H1 (cell line): ENCODE data around the gene PPM1M. TPM values are rescaled to one million over a fixed set of nuclear protein-coding genes. Genes with fewer than 3 reads are reported as not detected.

Source experiments
- CTCF ChIA-PET: fragments of 300-600 bp; sonication (Branson Sonifier 250); formaldehyde crosslinking; loops from one replicate; lab custom pipeline; 2021; ENCODE audit not compliant: partially characterized antibody; lab: Charles Lee
- POLR2A ChIA-PET: fragments of 300-600 bp; sonication (Branson Sonifier 250); formaldehyde crosslinking; loops from one replicate; lab custom pipeline; 2021; ENCODE audit warnings: inconsistent platforms; ENCODE audit not compliant: partially characterized antibody; lab: Charles Lee
- DNase-seq, 2 experiments: peaks; one replicate each; pipeline versions ENCODE4 v3.0.0 to v3.0.0-alpha.2; 2010 to 2022; ENCODE audit warnings: low spot score in 2 of 2, low read depth in 1 of 2, mixed read lengths in 1 of 2
- FAIRE-seq: peaks from 2 replicates; lab custom pipeline; 2011; peaks lifted over from hg19 to GRCh38; lab: Jason Lieb, UNC
- H2AFZ ChIP-seq: 2 replicates; pipeline ENCODE4 v1.8.1; 2012; ENCODE audit warnings: low read length, inconsistent platforms
- H2AK5ac ChIP-seq: 2 replicates; pipeline ENCODE4 v1.6.1; 2013; ENCODE audit warnings: low read depth, low read length
- H2BK120ac ChIP-seq: replicated peaks from 2 replicates; pipeline ENCODE3; 2013; ENCODE audit warnings: low read depth, low read length, inconsistent platforms
- H2BK12ac ChIP-seq: 2 replicates; pipeline ENCODE4 v1.6.1; 2013; ENCODE audit warnings: low read depth, low read length
- H2BK15ac ChIP-seq: 2 replicates; pipeline ENCODE4 v1.6.1; 2013; ENCODE audit warnings: low read length
- H2BK20ac ChIP-seq: 2 replicates; pipeline ENCODE4 v1.6.1; 2013; ENCODE audit warnings: low read length
- H2BK5ac ChIP-seq: 2 replicates; pipeline ENCODE4 v1.6.1; 2013; ENCODE audit warnings: low read depth, low read length
- H3K14ac ChIP-seq: 2 replicates; pipeline ENCODE4 v1.6.1; 2013; ENCODE audit warnings: inconsistent platforms; ENCODE audit not compliant: insufficient read length
- H3K18ac ChIP-seq: 2 replicates; pipeline ENCODE4 v1.6.1; 2013; ENCODE audit warnings: low read length; ENCODE audit errors: extremely low read depth
- H3K23ac ChIP-seq: 2 replicates; pipeline ENCODE4 v1.6.1; 2013; ENCODE audit warnings: inconsistent platforms; ENCODE audit not compliant: insufficient read length
- H3K23me2 ChIP-seq: 2 replicates; pipeline ENCODE4 v1.6.1; 2013; ENCODE audit warnings: low read depth, low read length
- H3K27ac ChIP-seq: 2 replicates; pipeline ENCODE4 v1.6.1; 2011; ENCODE audit warnings: low read depth, low read length, inconsistent platforms
- H3K27me3 ChIP-seq, 4 experiments: replicated peaks in 1 of 4; 1 replicate in 1 of 4; 2 replicates in 3 of 4; pipeline versions ENCODE4 v1.6.1 to v1.8.1; 2011 to 2013; ENCODE audit warnings: low read length in 3 of 4, mild to moderate bottlenecking in 3 of 4, inconsistent platforms in 2 of 4, mixed read lengths in 2 of 4, moderate library complexity in 1 of 4; ENCODE audit not compliant: control insufficient read depth in 3 of 4, insufficient read depth in 3 of 4; ENCODE audit errors: extremely low read depth in 1 of 4
- H3K36me3 ChIP-seq, 4 experiments: 2 replicates each; pipeline versions ENCODE4 v1.6.1 to v1.8.1; 2011 to 2013; ENCODE audit warnings: mild to moderate bottlenecking in 4 of 4, low read length in 3 of 4, moderate library complexity in 2 of 4, control low read depth in 1 of 4, inconsistent platforms in 1 of 4; ENCODE audit not compliant: insufficient read depth in 4 of 4, control insufficient read depth in 2 of 4
- H3K4ac ChIP-seq: replicated peaks from 2 replicates; pipeline ENCODE3; 2013; ENCODE audit warnings: low read length, low read depth, mixed read lengths, inconsistent platforms; ENCODE audit not compliant: insufficient read length
- H3K4me1 ChIP-seq, 4 experiments: replicated peaks in 1 of 4; 1 replicate in 1 of 4; 2 replicates in 3 of 4; pipeline versions ENCODE4 v1.6.1 to v1.8.1; 2011 to 2013; ENCODE audit warnings: low read length in 3 of 4, inconsistent platforms in 2 of 4, mixed read lengths in 1 of 4; ENCODE audit not compliant: insufficient read depth in 4 of 4, control insufficient read depth in 3 of 4
- H3K4me2 ChIP-seq, 2 experiments: 2 replicates each; pipeline versions ENCODE4 v1.6.1 to v1.8.1; 2011 to 2013; ENCODE audit warnings: low read depth in 2 of 2, low read length in 2 of 2, control low read depth in 1 of 2, inconsistent platforms in 1 of 2, mild to moderate bottlenecking in 1 of 2; ENCODE audit not compliant: insufficient read depth in 1 of 2
- H3K4me3 ChIP-seq, 4 experiments: fragments of 200-600, 300-600 bp in 1 of 4; sonication (generic), shearing (Covaris generic), sonication (Bioruptor Twin) in 1 of 4; 2 replicates each; pipeline versions ENCODE4 v1.5.1 to v1.8.1; 2011 to 2016; ENCODE audit warnings: low read length in 4 of 4, low read depth in 3 of 4, control low read depth in 2 of 4, inconsistent platforms in 2 of 4, mild to moderate bottlenecking in 2 of 4, mixed read lengths in 1 of 4, moderate library complexity in 1 of 4; ENCODE audit not compliant: insufficient read depth in 2 of 4; ENCODE audit errors: extremely low read depth in 1 of 4
- H3K56ac ChIP-seq: replicated peaks from 2 replicates; pipeline ENCODE3; 2013; ENCODE audit warnings: low read depth, mild to moderate bottlenecking, mixed read lengths, low read length, inconsistent platforms; ENCODE audit not compliant: insufficient read length
- H3K79me1 ChIP-seq: 2 replicates; pipeline ENCODE4 v1.6.1; 2013; ENCODE audit warnings: low read depth, low read length, control low read depth
- H3K79me2 ChIP-seq, 2 experiments: 2 replicates each; pipeline versions ENCODE4 v1.6.1 to v1.8.1; 2012 to 2013; ENCODE audit warnings: low read length in 2 of 2, mild to moderate bottlenecking in 2 of 2, inconsistent platforms in 1 of 2; ENCODE audit not compliant: insufficient read depth in 2 of 2, control insufficient read depth in 1 of 2
- H3K9ac ChIP-seq, 4 experiments: replicated peaks in 1 of 4; 1 replicate in 1 of 4; 2 replicates in 3 of 4; pipeline versions ENCODE4 v1.6.1 to v1.8.1; 2011 to 2013; ENCODE audit warnings: low read depth in 3 of 4, low read length in 3 of 4, control low read depth in 2 of 4, mild to moderate bottlenecking in 2 of 4, moderate library complexity in 2 of 4, inconsistent platforms in 1 of 4; ENCODE audit errors: extremely low read depth in 1 of 4
- H3K9me3 ChIP-seq, 2 experiments: 2 replicates each; pipeline versions ENCODE4 v1.6.1 to v1.8.1; 2012 to 2013; ENCODE audit warnings: mild to moderate bottlenecking in 2 of 2, moderate library complexity in 2 of 2, control low read depth in 1 of 2, inconsistent platforms in 1 of 2, low read depth in 1 of 2, low read length in 1 of 2, mixed read lengths in 1 of 2; ENCODE audit not compliant: insufficient read depth in 2 of 2
- H4K20me1 ChIP-seq, 2 experiments: replicated peaks in 1 of 2; 2 replicates each; pipeline versions ENCODE3 to v1.8.1; 2011 to 2013; ENCODE audit warnings: inconsistent platforms in 2 of 2, low read length in 2 of 2, mild to moderate bottlenecking in 1 of 2; ENCODE audit not compliant: insufficient read depth in 2 of 2, control insufficient read depth in 1 of 2
- H4K5ac ChIP-seq: 2 replicates; pipeline ENCODE4 v1.6.1; 2013; ENCODE audit warnings: low read length, low read depth, mixed read lengths, inconsistent platforms; ENCODE audit not compliant: insufficient read length
- H4K8ac ChIP-seq: 2 replicates; pipeline ENCODE4 v1.8.0; 2013; ENCODE audit warnings: mild to moderate bottlenecking, moderate library complexity, low read length, inconsistent platforms; ENCODE audit not compliant: insufficient read depth; ENCODE audit errors: extremely low read depth
- H4K91ac ChIP-seq: replicated peaks from 2 replicates; pipeline ENCODE3; 2013; ENCODE audit warnings: low read length, mixed read lengths, inconsistent platforms; ENCODE audit not compliant: insufficient read length
- ASH2L ChIP-seq: fragments of 200-600, 300-600 bp; sonication (generic); IDR thresholded peaks from one replicate; pipeline ENCODE4 v1.7.1; 2017; ENCODE audit warnings: low read length
- BCL11A ChIP-seq, 2 experiments: IDR thresholded peaks; one replicate each; pipeline ENCODE4 v1.6.1; 2011; ENCODE audit warnings: low read depth in 2 of 2, low read length in 2 of 2, mild to moderate bottlenecking in 2 of 2
- CBX5 ChIP-seq: fragments of 300-800, 300-1000 bp; sonication (generic); IDR thresholded peaks from 2 replicates; pipeline ENCODE4 v1.7.1; 2016; ENCODE audit warnings: antibody characterized with exemption, low read length, low read depth
- CHD2 ChIP-seq: IDR thresholded peaks from 2 replicates; pipeline ENCODE4 v1.6.1; 2012; ENCODE audit warnings: low read length, improper control_type of control experiment
- NRF1 ChIP-seq: IDR thresholded peaks from 2 replicates; pipeline ENCODE4 v1.6.1; 2011; ENCODE audit warnings: mild to moderate bottlenecking, low read depth, low read length, improper control_type of control experiment
- RAD21 ChIP-seq, 2 experiments: IDR thresholded peaks in 1 of 2; conservative IDR thresholded peaks in 1 of 2; 2 replicates each; pipeline ENCODE4 v1.6.1; 2011; ENCODE audit warnings: low read depth in 2 of 2, low read length in 2 of 2, improper control_type of control experiment in 1 of 2, inconsistent platforms in 1 of 2, mild to moderate bottlenecking in 1 of 2, moderate library complexity in 1 of 2
- SIN3A ChIP-seq, 2 experiments: IDR thresholded peaks in 1 of 2; conservative IDR thresholded peaks in 1 of 2; 2 replicates each; pipeline ENCODE4 v1.6.1; 2011 to 2012; ENCODE audit warnings: low read length in 2 of 2, improper control_type of control experiment in 1 of 2, low read depth in 1 of 2, mild to moderate bottlenecking in 1 of 2
- SP4 ChIP-seq: IDR thresholded peaks from 2 replicates; pipeline ENCODE4 v1.6.1; 2012; ENCODE audit warnings: low read length, inconsistent platforms
- TEAD4 ChIP-seq: IDR thresholded peaks from 2 replicates; pipeline ENCODE4 v1.6.1; 2012; ENCODE audit warnings: low read depth, low read length, inconsistent platforms, mixed read lengths
- YY1 ChIP-seq: IDR thresholded peaks from 2 replicates; pipeline ENCODE4 v1.6.1; 2011; ENCODE audit warnings: low read depth, mild to moderate bottlenecking, low read length
- WGBS, 2 experiments: shearing (Covaris generic) in 1 of 2; methylation state at CpG; one replicate each; pipeline versions ENCODE4 v1.1.6 to v1.1.7; 2013 to 2015; ENCODE audit warnings: low lambda C conversion rate in 2 of 2, mixed read lengths in 2 of 2, inconsistent platforms in 1 of 2, low coverage in 1 of 2, missing lambda C conversion rate in 1 of 2; ENCODE audit not compliant: insufficient replicate concordance in 2 of 2, insufficient coverage in 1 of 2, insufficient read length in 1 of 2; ENCODE audit errors: extremely low coverage in 1 of 2, missing lambda C conversion rate in 1 of 2; 5-methylcytosine and 5-hydroxymethylcytosine counted together
- polyA plus RNA-seq, 7 experiments: library from polyadenylated mRNA; depleted of rRNA in 3 of 7; stranded (reverse) in 5 of 7; unstranded in 2 of 7; fragments of >200 nt in 5 of 7; fragments of 200-250 nt in 2 of 7; gene quantifications; 1 replicate in 5 of 7; 2 replicates in 1 of 7; 4 replicates in 1 of 7; pipeline versions ENCODE4 v1.2.1 to v1.2.3, GENCODE V29; 2011 to 2013; ENCODE audit warnings: missing spikeins in 2 of 7, mixed read lengths in 2 of 7
- total RNA-seq: library from RNA; stranded (reverse); fragmentation: NEBNext Ultra II Directional; extraction: Animal tissue kit (Norgen Biotek cat#: 25700); gene quantifications from 2 replicates; pipeline ENCODE4 v1.2.1, GENCODE V29; 2021
- TF ChIP-seq, protein P1 (sequence below): IDR thresholded peaks from 2 replicates; pipeline ENCODE4 v1.6.1; 2011; ENCODE audit warnings: low read length, improper control_type of control experiment

Gene PPM1M
- total and polyA plus RNA-seq, 2 of the 8 experiments (the other 6 are each of a cell fraction or from before 2014, with no cell fraction given), result 5.2 to 6.3 TPM

- H4K20me1 ChIP-seq, result peaks cover 0 to 2% of the 10 kb centered on the region in 2 experiments
- no peak overlapping the region for H2BK120ac ChIP-seq
- H3K9ac ChIP-seq, result no peak overlapping the region
- DNase-seq, result no peak
- H3K23ac ChIP-seq, result no peak overlapping the region
- no peak overlapping the region for H3K56ac ChIP-seq
- no peaks in the 10 kb centered on the region for H3K79me1 ChIP-seq
- H2BK12ac ChIP-seq, result no peak overlapping the region
- peaks cover 11 to 34% (median 28%) of the 10 kb centered on the region in 4 experiments; a peak in 6 of 8 replicates for H3K36me3 ChIP-seq
- WGBS, 2 experiments, result 85% methylated on average over 13 of the region's 13 CpGs; no CpG with 5 or more reads in 1 of the 2 experiments
- H3K27ac ChIP-seq, result no peak overlapping the region
- no peak overlapping the region; the same call in 1 of the 2 replicates for H4K8ac ChIP-seq
- no peaks in the 10 kb centered on the region for H3K23me2 ChIP-seq
- H3K18ac ChIP-seq, result no peak overlapping the region
- no peak overlapping the region for H2BK5ac ChIP-seq
- no peaks in the 10 kb centered on the region for H3K27me3 ChIP-seq
- H3K4me1 ChIP-seq, result peaks cover 0 to 2% (median 0%) of the 10 kb centered on the region in 4 experiments; a peak in 2 of 7 replicates
- no peak overlapping the region for H2AFZ ChIP-seq
- CTCF ChIA-PET, result interaction anchor here (0.9 to 20.4 kb wide), 9 partner anchors 9 to 229 kb away, joined by 4 to 336 read pairs (median 4); partner anchors contain the start of genes TLR9 and TWF2
- no peak overlapping the region for H2BK15ac ChIP-seq
- H2BK20ac ChIP-seq, result no peak overlapping the region
- no peaks in the 10 kb centered on the region for H3K79me2 ChIP-seq
- H3K4me2 ChIP-seq, result no peak overlapping the region
- no peak overlapping the region for H3K4ac ChIP-seq
- POLR2A ChIA-PET, result interaction anchor here (0.7 to 1.5 kb wide), 5 partner anchors 11 to 215 kb away, joined by 3 to 4 read pairs (median 3); partner anchors contain the start of gene WDR82
- FAIRE-seq, result no peak
- no peaks in the 10 kb centered on the region for H3K9me3 ChIP-seq
- no peak overlapping the region for H4K5ac ChIP-seq
- H3K14ac ChIP-seq, result no peak overlapping the region
- H4K91ac ChIP-seq, result no peak overlapping the region
- H2AK5ac ChIP-seq, result no peak overlapping the region
- H3K4me3 ChIP-seq, result no peak overlapping the region
- TF ChIP-seq TEAD4 (no peak), NRF1 (no peak), CBX5 (no peak), ASH2L (no peak), YY1 (no peak), SIN3A (conservative IDR thresholded peaks at IDR 0.05 in 1 of 2, IDR thresholded peaks at IDR 0.05 in 1 of 2; ENCODE audit: low read depth in 1 of 2, low read length in 2 of 2) (no peak), BCL11A (IDR thresholded peaks at IDR 0.05; ENCODE audit: low read depth in 2 of 2, low read length in 2 of 2) (no peak), CHD2 (no peak), SP4 (no peak), RAD21 (IDR thresholded peaks at IDR 0.05 in 1 of 2, conservative IDR thresholded peaks at IDR 0.05 in 1 of 2; ENCODE audit: low read depth in 2 of 2, low read length in 2 of 2) (no peak)
- TF ChIP-seq, protein P1, sequence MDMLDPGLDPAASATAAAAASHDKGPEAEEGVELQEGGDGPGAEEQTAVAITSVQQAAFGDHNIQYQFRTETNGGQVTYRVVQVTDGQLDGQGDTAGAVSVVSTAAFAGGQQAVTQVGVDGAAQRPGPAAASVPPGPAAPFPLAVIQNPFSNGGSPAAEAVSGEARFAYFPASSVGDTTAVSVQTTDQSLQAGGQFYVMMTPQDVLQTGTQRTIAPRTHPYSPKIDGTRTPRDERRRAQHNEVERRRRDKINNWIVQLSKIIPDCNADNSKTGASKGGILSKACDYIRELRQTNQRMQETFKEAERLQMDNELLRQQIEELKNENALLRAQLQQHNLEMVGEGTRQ, result no peak
Observed at GRCh38 chr3:52216585-52217408, 28.8 kb upstream of the PPM1M start.
